ENCODE results near the gene MCEMP1.
"Not testable (repeated sequence)": the region's sequence is repeated elsewhere in the genome, so short reads cannot be mapped to it uniquely, and the experiment has no call there.

The MCEMP1 gene

GRCh38 chr19:7643629-7644549 lies 33.0 kb upstream of the MCEMP1 start:
- DNase-seq: not testable (repeated sequence)

DNA sequence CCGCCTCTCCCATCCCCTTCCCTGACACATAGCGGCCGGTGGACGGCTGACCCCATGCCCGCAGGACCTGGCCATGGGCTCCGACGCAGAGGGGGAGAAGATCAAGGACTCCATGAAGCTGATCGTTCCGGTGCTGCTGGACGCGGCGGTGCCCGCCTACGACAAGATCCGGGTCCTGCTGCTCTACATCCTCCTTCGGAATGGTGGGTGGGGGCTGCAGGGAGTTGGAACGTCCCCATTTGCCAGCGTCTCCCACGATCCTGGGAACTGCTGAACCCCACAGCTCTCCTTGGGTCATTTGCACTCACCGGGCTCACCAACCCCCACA lies 32.4 kb upstream of the MCEMP1 start:
- no peak for DNase-seq

- no peak for DNase-seq
Observed at GRCh38 chr19:7645163-7645562, 31.7 kb upstream of the MCEMP1 start.

DNA sequence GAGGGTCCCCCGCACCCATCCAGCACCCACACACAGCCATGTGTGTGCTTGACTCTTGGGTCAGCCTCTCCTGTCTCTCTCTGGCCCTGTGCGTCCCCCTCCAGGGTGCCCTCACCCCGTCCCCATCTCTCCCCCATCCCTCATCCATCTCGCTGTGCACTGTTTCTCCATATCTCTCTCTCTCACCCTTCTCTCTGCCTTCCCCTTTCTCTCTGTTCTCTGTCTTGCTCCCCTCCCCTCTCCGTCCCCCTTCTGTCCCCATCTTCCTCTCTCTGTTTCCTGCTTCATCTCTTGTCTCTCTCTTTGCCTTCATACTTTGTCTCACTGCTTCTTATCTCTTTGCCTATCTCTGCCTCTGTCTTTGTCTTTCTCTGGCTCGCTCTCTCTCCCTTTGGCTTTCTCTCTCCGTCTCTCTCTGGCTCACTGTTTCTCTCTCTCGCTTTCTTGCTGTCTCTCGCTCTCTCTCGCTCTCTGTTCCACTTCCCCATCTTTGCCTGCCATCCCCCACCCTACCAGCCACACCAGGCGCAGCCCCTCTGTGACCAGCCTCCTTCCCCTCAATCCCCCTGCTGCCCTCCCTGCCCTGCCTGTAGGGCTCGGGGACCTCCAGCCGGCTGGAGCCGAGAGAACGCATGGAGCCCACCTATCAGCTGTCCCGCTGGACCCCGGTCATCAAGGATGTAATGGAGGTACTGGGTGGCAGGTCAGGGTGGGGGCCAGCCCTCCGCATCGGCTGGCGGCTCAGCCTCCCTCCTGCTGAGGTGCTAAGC lies 31.0 kb upstream of the MCEMP1 start:
- no peak for DNase-seq

GRCh38 chr19:7646426-7646700 lies 30.5 kb upstream of the MCEMP1 start:
- DNase-seq: no peak

DNA sequence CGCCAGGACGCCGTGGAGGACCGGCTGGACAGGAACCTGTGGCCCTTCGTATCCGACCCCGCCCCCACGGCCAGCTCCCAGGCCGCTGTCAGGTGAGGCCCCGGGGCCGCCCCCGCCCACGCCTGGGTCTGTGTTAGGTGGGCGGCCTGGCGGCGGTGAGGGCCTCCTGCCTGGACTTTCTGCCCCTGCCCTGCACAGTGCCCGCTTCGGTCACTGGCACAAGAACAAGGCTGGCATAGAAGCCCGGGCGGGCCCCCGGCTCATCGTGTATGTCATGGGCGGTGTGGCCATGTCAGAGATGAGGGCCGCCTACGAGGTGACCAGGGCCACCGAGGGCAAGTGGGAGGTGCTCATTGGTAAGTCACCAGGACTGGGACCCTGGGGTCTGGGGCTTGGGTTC lies 29.7 kb upstream of the MCEMP1 start:
- DNase-seq: no peak

DNA sequence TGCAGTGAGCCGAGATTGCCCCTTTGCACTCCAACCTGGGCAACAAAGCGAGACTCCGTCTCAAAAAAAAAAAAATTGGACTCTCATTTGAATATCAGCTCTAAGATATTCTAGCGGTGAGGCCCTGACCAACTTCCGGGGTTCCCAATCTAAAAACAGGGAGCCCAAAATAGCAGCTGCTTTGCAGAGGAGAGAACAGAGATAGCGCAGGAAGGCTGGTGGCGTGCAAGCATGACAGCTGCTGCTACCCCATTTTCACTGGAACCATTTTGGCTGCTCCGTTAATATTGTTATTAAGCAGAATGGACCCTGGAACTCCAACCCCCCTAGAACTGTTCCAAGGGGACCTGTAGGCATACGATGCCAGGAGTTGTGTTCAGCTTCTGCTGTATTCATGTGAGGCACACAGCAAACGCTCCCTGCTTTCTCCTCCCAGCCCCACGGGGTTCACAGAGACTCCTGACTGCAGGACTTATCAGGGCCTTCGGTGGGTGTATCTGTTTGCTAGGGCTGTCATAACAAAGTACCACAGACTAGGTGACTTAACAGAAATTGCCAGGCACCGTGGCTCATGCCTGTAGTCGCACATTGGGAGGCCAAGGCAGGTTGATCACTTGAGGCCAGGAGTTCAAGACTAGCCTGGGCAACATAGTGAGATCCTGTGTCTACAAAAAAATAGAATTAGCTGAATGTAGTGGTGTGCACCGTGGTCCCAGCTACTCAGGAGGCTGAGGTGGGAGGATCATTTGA lies 28.4 kb upstream of the MCEMP1 start:
- no peak for DNase-seq

DNA sequence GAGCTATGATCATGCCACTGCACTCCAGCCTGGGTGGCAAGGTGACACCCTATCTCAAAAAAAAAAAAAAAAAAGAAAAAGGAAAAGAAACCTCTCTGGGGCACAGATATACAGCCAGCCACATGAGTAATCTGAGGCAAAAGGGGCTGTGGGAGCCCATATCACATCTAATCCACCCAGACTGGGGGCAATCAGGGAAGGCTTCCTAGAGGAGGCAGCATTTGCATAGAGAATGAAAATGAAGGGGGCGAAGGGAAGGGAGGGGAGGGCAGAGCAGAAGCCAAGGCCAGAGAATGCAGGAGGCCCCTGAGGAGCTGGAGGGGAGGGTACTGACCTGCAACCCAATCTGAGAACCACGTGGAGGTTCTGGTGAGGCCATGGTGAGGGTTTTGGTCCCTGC lies 26.7 kb upstream of the MCEMP1 start:
- no peak for DNase-seq

GRCh38 chr19:7652061-7652641 lies 24.7 kb upstream of the MCEMP1 start:
- peak in 1 of 2 experiments; percentile 69 for DNase-seq

DNA sequence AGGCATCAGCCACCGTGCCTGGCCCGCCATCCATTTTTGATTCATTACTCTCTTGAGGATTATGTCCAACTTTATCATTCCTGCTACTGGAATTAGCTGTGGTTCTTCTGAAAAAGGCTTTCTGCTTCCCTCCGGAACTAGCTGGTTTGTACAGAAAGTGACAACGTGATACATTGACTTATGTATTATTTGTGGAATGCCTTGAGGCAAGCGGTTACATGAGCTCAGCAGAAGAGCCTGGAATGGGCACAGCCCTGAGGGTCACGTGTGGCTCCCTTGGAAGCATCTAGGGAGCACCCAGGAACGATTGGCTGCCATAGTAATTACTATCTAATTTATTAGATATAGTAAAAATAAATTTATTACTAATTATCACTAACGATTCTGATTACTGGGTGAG lies 22.5 kb upstream of the MCEMP1 start:
- no peak for DNase-seq

DNA sequence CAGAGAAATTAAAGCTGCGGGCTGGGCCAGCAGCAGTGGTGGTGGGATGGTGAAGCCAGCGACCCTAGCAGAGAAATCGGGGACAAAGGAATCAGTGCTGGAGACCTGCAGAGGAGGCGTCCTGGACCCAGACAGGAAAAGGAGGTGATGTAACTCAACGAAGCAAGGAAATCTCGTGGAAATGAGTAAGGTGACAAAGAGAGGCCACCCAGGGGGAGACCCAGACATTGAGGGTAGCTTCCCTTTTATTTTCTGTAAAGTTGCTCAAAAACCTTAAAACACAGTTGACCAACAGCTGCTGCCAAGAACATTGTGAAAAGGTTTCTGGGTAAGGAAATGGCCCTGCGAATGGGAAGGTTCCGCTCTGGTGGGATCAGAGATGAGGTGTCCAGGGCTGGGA lies 21.3 kb upstream of the MCEMP1 start:
- DNase-seq: no peak

GRCh38 chr19:7657131-7657751 lies 19.6 kb upstream of the MCEMP1 start:
- DNase-seq: no peak

GRCh38 chr19:7658219-7658686 lies 18.6 kb upstream of the MCEMP1 start:
- no peak for DNase-seq

DNA sequence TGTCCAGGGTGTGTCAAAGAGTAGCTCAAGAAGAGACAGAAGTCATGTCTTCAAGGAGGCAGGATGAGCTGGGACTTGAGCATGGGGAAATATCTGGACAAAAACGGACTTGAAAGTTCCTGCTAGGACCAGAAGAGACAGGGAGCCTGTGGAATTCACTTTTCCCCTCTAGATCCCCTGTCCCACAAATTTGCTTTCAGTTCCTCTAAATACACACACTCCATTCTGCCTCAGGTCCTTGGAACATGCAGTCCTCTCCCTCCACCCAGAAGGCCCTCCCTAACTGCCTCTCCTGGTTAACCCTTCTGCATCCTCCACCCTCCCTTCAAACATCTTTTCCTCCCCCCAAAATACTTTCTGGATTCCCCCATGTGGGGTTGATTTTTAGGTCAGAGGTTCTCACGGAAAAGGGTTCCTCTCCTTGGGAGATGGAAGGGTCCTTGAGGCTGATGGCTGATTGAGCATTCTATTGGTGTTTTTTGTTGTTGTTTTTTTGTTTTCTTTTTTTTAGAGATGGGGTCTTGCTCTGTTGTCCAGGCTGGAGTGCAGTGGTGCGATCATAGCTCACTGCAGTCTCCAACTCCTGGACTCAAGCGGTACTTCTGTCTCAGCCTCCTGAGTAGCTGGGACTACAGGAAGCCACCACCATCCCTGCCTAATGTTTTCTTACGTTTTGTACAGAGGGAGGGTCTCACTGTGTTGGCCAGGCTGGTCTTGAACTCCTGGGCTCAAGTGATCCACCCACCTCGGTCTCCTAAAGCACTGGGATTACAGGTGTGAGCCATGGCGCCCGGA lies 14.9 kb upstream of the MCEMP1 start:
- no peak for DNase-seq

DNA sequence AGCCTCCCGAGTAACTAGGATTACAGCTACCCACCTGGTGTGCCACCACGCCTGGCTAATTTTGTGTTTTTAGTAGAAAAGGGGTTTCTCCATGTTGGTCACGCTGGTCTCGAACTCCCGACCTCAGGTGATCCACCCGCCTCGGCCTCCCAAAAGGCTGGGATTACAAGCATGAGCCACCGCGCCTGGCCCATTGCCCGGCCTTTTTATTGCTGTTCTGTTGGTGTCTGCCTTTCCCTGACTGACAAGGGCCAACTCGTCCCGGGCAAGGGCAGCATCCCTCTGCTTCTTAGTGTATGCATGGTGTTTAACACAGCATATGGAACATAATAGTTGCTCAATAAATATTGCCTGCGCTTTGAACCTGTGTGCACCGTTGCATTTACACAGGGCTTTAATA lies 14.2 kb upstream of the MCEMP1 start:
- DNase-seq: no peak

DNA sequence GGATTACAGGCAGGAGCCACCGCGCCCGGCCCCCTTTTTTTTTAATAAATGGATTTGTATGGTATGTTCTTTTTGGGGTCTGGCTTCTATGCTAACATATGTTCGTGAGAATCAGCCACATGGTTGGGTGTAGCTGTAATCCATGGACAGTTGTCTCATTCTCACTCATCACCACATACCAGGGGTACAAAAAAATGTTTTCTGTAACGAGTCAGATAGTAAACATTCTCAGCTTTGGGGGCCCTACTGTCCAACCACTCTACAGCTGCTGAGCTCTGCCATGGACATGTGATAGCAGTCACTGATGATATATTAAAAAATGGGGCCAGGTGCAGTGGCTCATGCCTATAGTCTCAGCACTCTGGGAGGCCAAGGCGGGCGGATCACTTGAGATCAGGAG lies 13.2 kb upstream of the MCEMP1 start:
- DNase-seq: no peak

DNA sequence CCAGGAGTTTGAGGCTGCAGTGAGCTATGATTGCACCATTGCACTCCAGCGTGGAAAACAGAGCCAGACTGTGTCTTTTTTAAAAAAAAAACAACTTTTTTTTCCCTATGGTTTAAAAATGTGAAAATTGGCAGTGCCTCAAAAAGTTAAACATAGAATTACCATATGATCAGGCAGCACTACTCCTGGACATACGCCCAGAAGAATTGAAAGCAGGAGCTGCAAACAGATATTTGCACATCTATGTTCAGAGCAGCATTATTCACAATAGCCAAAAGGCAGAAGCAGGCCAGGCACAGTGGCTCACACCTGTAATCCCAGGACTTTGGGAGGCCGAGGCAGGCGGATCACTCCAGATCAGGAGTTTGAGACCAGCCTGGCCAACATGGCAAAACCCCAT lies 11.8 kb upstream of the MCEMP1 start:
- DNase-seq: no peak

DNA sequence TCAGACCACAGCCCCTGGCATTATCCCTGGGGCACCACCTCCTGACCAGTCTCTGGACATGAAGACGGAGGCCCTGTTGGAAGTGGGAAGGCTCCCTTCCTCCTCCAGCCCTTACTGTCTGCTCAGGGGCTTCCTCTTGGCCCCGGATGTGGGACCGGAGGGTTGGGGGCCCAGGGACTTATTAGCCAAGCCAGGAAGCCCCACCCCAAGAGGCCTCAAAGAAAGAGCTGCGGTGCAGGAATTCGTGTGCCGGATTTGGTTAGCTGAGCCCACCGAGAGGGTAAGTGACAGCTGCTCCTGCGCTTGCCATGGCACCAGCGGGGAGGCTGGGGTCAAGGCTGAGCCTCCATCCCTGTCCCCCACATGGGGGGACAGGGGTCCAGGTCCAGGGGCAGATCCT lies 8.0 kb upstream of the MCEMP1 start, which contains the start of gene RETN:
Gene RETN, plus strand, starts transcription at position 208 of the 400 bp plus-strand sequence. CDS start 278 bp downstream, outside the sequence.
- DNase-seq: no peak

DNA sequence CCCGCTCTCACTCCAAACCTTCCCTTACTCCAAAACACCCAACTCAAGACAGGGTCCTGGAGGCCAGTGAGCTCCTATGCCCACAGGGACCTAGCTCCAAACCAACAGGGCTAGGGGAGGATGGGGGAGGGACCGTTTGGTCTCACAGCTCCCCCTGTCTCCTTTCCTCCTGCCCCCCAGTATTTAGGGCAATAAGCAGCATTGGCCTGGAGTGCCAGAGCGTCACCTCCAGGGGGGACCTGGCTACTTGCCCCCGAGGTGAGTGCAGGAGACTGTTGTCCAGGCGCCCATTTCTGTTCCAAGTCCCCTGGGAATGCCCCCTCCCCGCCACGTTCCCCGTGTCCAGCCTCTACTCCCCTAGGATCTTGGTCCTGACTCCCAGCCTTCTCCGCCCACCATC lies 7.2 kb upstream of the MCEMP1 start:
- DNase-seq: no peak

- DNase-seq: no peak
Observed at GRCh38 chr19:7670150-7670783, 6.6 kb upstream of the MCEMP1 start.

GRCh38 chr19:7670790-7671189 lies 6.1 kb upstream of the MCEMP1 start:
- no peak for DNase-seq

All from cerebellar nuclear complex (tissue), 1 donor.